Esophagus muscularis mucosa (tissue), 3 donors: ENCODE results near the gene SPACA7.

Source experiments
- POLR2A ChIP-seq: fragments of 450-650 bp; IDR thresholded peaks from one replicate; pipeline ENCODE4 v1.6.1; 2017; ENCODE audit warnings: antibody characterized with exemption, moderate library complexity, mild to moderate bottlenecking, low read depth
- TF ChIP-seq, protein P1 (sequence below), 3 experiments: fragments of 200-600 bp in 2 of 3; fragments of 450-650 bp in 1 of 3; sonication (generic) in 2 of 3; IDR thresholded peaks; one replicate each; pipeline ENCODE4 v1.5.1; 2017 to 2019; ENCODE audit warnings: antibody characterized with exemption in 3 of 3, mild to moderate bottlenecking in 2 of 3, moderate library complexity in 1 of 3

DNA sequence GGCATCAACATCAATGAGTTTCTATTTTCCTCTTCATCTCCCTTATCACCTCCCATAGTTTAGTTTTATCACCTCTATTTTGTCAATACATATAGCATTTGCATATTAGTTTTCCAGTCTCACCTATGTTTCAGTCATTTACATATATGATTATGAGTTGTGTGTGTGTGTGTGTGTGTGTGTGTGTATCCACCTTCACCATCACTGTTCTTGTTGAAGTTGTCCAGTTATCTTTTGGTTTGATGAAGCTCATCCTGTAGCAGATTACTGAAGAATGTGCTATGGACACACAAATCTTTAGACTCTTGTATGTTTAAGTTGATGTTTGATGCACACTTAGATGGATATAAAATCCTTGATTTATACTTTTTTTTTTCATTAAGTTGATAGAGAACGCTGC is 40.5 kb downstream of the SPACA7 start:
- TF ChIP-seq, protein P1, sequence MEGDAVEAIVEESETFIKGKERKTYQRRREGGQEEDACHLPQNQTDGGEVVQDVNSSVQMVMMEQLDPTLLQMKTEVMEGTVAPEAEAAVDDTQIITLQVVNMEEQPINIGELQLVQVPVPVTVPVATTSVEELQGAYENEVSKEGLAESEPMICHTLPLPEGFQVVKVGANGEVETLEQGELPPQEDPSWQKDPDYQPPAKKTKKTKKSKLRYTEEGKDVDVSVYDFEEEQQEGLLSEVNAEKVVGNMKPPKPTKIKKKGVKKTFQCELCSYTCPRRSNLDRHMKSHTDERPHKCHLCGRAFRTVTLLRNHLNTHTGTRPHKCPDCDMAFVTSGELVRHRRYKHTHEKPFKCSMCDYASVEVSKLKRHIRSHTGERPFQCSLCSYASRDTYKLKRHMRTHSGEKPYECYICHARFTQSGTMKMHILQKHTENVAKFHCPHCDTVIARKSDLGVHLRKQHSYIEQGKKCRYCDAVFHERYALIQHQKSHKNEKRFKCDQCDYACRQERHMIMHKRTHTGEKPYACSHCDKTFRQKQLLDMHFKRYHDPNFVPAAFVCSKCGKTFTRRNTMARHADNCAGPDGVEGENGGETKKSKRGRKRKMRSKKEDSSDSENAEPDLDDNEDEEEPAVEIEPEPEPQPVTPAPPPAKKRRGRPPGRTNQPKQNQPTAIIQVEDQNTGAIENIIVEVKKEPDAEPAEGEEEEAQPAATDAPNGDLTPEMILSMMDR (IDR thresholded peaks at IDR 0.05) = no peak
- TF ChIP-seq POLR2A = no peak
